Liver (tissue), 9 donors: ENCODE measurements around the gene PLEKHN1. TPM values are rescaled to one million over a fixed set of nuclear protein-coding genes. Genes with fewer than 3 reads are reported as not detected.

Source experiments
- DNase-seq: peaks from one replicate; pipeline ENCODE4 v3.0.0-alpha.2; 2017; ENCODE audit warnings: low spot score
- H3K27ac ChIP-seq, 2 donors: one replicate each; pipeline ENCODE4 v1.7.0; 2013; ENCODE audit warnings: inconsistent platforms in 2 of 2, low read length in 2 of 2, control low read depth in 1 of 2, low read depth in 1 of 2, mild to moderate bottlenecking in 1 of 2
- H3K27me3 ChIP-seq, 4 donors: one replicate each; pipeline versions ENCODE4 v1.6.1 to v1.7.0; 2013; ENCODE audit warnings: low read length in 3 of 4, inconsistent platforms in 1 of 4, mild to moderate bottlenecking in 1 of 4, moderate library complexity in 1 of 4; ENCODE audit not compliant: control insufficient read depth in 4 of 4, insufficient read depth in 4 of 4
- H3K36me3 ChIP-seq, 4 donors: one replicate each; pipeline versions ENCODE4 v1.6.1 to v1.7.0; 2013; ENCODE audit warnings: low read length in 3 of 4, mild to moderate bottlenecking in 3 of 4, low read depth in 1 of 4, moderate library complexity in 1 of 4; ENCODE audit not compliant: control insufficient read depth in 4 of 4, insufficient read depth in 3 of 4
- H3K4me1 ChIP-seq, 4 donors: one replicate each; pipeline versions ENCODE4 v1.6.1 to v1.7.0; 2013; ENCODE audit warnings: low read length in 3 of 4, mild to moderate bottlenecking in 3 of 4, moderate library complexity in 1 of 4; ENCODE audit not compliant: control insufficient read depth in 4 of 4, insufficient read depth in 4 of 4
- H3K4me3 ChIP-seq, 3 donors: one replicate each; pipeline versions ENCODE4 v1.6.1 to v1.7.0; 2013; ENCODE audit warnings: low read length in 3 of 3, control low read depth in 1 of 3, low read depth in 1 of 3, mild to moderate bottlenecking in 1 of 3
- H3K9ac ChIP-seq, 2 donors: one replicate each; pipeline ENCODE4 v1.7.0; 2013; ENCODE audit warnings: low read length in 2 of 2, mild to moderate bottlenecking in 2 of 2, moderate library complexity in 2 of 2, control low read depth in 1 of 2, low read depth in 1 of 2
- H3K9me3 ChIP-seq, 4 donors: one replicate each; pipeline versions ENCODE4 v1.6.1 to v1.7.0; 2013; ENCODE audit warnings: low read length in 3 of 4; ENCODE audit not compliant: control insufficient read depth in 4 of 4
- EGR1 ChIP-seq, 2 donors: IDR thresholded peaks; 2 replicates each; pipeline ENCODE4 v1.6.1; 2016 to 2018; ENCODE audit warnings: antibody characterized with exemption in 2 of 2, low read depth in 2 of 2
- FOXA1 ChIP-seq: IDR thresholded peaks from 2 replicates; pipeline ENCODE4 v1.6.1; 2016; ENCODE audit warnings: antibody characterized with exemption
- FOXA2 ChIP-seq: IDR thresholded peaks from 2 replicates; pipeline ENCODE4 v1.6.1; 2016; ENCODE audit warnings: antibody characterized with exemption
- HNF4A ChIP-seq, 2 donors: conservative IDR thresholded peaks; 2 replicates each; pipeline ENCODE4 v1.6.1; 2016; ENCODE audit warnings: antibody characterized with exemption in 2 of 2, mild to moderate bottlenecking in 2 of 2
- HNF4G ChIP-seq: IDR thresholded peaks from 2 replicates; pipeline ENCODE4 v1.6.1; 2016; ENCODE audit warnings: antibody characterized with exemption
- JUND ChIP-seq, 2 donors: IDR thresholded peaks; 2 replicates each; pipeline ENCODE4 v1.6.1; 2016; ENCODE audit warnings: antibody characterized with exemption in 2 of 2
- NR2F2 ChIP-seq: IDR thresholded peaks from 2 replicates; pipeline ENCODE4 v1.6.1; 2016; ENCODE audit warnings: antibody characterized with exemption
- RAD21 ChIP-seq, 2 donors: IDR thresholded peaks; 2 replicates each; pipeline ENCODE4 v1.6.1; 2016; ENCODE audit warnings: antibody characterized with exemption in 2 of 2, mild to moderate bottlenecking in 2 of 2
- SP1 ChIP-seq: IDR thresholded peaks from 2 replicates; pipeline ENCODE4 v1.6.1; 2018; ENCODE audit warnings: antibody characterized with exemption, mild to moderate bottlenecking
- TAF1 ChIP-seq: conservative IDR thresholded peaks from 2 replicates; pipeline ENCODE4 v1.6.1; 2016; ENCODE audit warnings: antibody characterized with exemption, mild to moderate bottlenecking
- YY1 ChIP-seq: IDR thresholded peaks from 2 replicates; pipeline ENCODE4 v1.6.1; 2016; ENCODE audit warnings: antibody characterized with exemption, mild to moderate bottlenecking
- WGBS: extraction: QIAGEN DNeasy Blood & Tissue Kit; methylation state at CpG from one replicate; pipeline ENCODE4 v1.1.7; 2013; 5-methylcytosine and 5-hydroxymethylcytosine counted together
- polyA plus RNA-seq, 2 donors: library from polyadenylated mRNA; stranded (reverse) in 1 of 2; unstranded in 1 of 2; fragments of 200-250 nt in 1 of 2; fragments of >200 nt in 1 of 2; fragmentation: Nextera tagmentation in 1 of 2; extraction: Ambion mirVana in 1 of 2; gene quantifications; one replicate each; pipeline versions ENCODE4 v1.2.1 to v1.2.3, GENCODE V29; 2013 to 2015
- total RNA-seq, 2 donors: library from RNA; depleted of rRNA; stranded (reverse); fragments of >200 nt; gene quantifications; one replicate each; pipeline ENCODE4 v1.2.3, GENCODE V29; 2014
- TF ChIP-seq, protein P1 (sequence below): IDR thresholded peaks from 2 replicates; pipeline ENCODE4 v1.6.1; 2016; ENCODE audit warnings: antibody characterized with exemption, mild to moderate bottlenecking
- TF ChIP-seq, protein P2 (sequence below): IDR thresholded peaks from 2 replicates; pipeline ENCODE4 v1.6.1; 2016; ENCODE audit warnings: antibody characterized with exemption
- TF ChIP-seq, protein P3 (sequence below): IDR thresholded peaks from 2 replicates; pipeline ENCODE4 v1.6.1; 2016; ENCODE audit warnings: antibody characterized with exemption
- donor health status: healthy.
- donor health status: healthy.
- donor health status: healthy.
- donor health status: healthy.
- donor health status: healthy.

PLEKHN1 gene
- total and polyA plus RNA-seq, 4 donors = 0.17 to 0.18 TPM; not detected in 2

DNA sequence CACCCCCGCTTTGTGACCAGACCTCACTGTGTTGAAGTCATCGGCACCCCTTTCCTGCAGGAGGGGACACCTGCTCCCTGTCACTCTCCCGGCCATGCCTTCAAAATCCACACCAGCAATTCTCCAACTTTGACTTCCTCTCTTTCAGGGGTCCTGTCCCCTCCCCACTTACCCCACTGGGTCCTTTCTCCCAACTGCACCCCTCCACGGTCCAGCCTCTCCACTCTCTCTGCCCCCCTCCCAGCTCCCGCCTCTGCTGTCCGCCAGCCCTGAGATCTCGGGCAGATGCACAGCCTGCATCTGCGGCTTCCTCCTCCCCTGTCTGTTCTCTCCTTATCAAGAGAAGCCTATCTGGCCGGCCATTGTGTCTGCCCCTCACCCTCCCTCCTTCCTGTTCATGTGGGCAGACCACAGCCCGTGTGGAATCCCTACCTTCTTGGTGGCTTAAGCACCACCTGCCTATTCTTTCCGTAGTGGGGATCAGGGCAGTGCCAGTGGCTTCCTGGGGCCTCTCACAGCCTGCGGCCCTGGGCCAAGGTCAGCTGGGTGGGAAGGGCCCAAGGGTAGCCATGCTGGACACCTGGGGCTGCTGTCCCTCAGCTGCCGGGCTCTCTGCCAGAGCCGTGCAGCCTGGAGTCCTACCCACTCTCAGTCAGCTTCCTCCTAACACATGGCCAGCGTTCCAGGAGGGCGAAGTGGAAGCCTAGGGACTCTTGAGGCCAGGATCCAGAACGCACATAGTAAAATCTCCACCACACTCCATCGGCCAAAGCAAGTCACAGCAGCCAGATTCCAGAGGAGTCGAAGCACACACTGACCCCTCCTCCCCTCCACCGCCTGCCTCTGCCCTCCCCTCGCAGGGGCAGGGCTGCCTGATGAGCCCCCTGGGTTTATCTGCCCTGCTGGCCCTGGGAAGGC is 38.8 kb downstream of the PLEKHN1 start (continued):
- TF ChIP-seq, protein P1, sequence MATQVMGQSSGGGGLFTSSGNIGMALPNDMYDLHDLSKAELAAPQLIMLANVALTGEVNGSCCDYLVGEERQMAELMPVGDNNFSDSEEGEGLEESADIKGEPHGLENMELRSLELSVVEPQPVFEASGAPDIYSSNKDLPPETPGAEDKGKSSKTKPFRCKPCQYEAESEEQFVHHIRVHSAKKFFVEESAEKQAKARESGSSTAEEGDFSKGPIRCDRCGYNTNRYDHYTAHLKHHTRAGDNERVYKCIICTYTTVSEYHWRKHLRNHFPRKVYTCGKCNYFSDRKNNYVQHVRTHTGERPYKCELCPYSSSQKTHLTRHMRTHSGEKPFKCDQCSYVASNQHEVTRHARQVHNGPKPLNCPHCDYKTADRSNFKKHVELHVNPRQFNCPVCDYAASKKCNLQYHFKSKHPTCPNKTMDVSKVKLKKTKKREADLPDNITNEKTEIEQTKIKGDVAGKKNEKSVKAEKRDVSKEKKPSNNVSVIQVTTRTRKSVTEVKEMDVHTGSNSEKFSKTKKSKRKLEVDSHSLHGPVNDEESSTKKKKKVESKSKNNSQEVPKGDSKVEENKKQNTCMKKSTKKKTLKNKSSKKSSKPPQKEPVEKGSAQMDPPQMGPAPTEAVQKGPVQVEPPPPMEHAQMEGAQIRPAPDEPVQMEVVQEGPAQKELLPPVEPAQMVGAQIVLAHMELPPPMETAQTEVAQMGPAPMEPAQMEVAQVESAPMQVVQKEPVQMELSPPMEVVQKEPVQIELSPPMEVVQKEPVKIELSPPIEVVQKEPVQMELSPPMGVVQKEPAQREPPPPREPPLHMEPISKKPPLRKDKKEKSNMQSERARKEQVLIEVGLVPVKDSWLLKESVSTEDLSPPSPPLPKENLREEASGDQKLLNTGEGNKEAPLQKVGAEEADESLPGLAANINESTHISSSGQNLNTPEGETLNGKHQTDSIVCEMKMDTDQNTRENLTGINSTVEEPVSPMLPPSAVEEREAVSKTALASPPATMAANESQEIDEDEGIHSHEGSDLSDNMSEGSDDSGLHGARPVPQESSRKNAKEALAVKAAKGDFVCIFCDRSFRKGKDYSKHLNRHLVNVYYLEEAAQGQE = no peak
- peak in 1 of 2 donors; percentile 38 for TF ChIP-seq HNF4A (conservative IDR thresholded peaks at IDR 0.05)
- TF ChIP-seq HNF4G = no peak
- TF ChIP-seq, protein P2, sequence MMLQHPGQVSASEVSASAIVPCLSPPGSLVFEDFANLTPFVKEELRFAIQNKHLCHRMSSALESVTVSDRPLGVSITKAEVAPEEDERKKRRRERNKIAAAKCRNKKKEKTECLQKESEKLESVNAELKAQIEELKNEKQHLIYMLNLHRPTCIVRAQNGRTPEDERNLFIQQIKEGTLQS = no peak
- TF ChIP-seq SP1 = peak; percentile 44

DNA sequence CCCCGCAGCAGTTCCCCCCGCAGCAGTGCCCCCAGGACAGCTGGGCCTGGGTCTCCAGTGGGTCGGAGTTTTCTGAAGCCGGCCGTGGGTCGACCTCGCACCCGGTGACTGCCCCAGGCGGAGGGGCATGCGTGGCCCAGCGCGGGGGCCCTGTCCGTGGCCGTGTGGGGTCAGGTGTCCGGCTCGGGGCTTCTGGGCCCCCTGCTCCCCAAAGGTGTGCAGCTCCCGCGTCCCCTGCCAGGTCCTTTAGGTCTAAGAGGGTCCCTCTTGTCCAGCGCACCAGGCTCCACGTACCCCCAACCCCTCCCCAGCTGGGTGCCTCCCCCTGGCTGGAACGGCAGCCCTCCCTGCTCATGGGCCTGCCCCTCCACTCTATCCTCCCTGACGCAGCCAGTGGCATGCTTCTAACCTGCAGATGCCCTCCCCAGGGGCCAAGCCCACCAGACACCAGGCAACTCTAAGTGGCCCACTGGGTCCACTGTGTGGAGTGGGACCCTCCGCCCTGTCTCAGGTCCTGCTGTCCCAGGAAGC is 39.6 kb downstream of the PLEKHN1 start:
- Histone ChIP-seq H3K9me3 (no peaks in the 10 kb centered on the region), H3K4me3 (peak overlapping the region in 2 of 3 donors; percentile 40 to 49), H3K27ac (peak overlapping the region; percentile 90 to 97), H3K4me1 (peaks cover 6 to 29% (median 20%) of the 10 kb centered on the region in 4 donors), H3K36me3 (no peaks in the 10 kb centered on the region), H3K9ac (peak overlapping the region in 1 of 2 donors; percentile 81), H3K27me3 (no peaks in the 10 kb centered on the region)
- DNase-seq = no peak
- 58% methylated on average over 23 of the region's 23 CpGs for WGBS
- TF ChIP-seq EGR1 (IDR thresholded peaks at IDR 0.05; ENCODE audit: low read depth in 2 of 2) = no peak
- TF ChIP-seq JUND (IDR thresholded peaks at IDR 0.05) = no peak
- TF ChIP-seq YY1 = no peak
- no peak for TF ChIP-seq RAD21 (IDR thresholded peaks at IDR 0.05)

DNA sequence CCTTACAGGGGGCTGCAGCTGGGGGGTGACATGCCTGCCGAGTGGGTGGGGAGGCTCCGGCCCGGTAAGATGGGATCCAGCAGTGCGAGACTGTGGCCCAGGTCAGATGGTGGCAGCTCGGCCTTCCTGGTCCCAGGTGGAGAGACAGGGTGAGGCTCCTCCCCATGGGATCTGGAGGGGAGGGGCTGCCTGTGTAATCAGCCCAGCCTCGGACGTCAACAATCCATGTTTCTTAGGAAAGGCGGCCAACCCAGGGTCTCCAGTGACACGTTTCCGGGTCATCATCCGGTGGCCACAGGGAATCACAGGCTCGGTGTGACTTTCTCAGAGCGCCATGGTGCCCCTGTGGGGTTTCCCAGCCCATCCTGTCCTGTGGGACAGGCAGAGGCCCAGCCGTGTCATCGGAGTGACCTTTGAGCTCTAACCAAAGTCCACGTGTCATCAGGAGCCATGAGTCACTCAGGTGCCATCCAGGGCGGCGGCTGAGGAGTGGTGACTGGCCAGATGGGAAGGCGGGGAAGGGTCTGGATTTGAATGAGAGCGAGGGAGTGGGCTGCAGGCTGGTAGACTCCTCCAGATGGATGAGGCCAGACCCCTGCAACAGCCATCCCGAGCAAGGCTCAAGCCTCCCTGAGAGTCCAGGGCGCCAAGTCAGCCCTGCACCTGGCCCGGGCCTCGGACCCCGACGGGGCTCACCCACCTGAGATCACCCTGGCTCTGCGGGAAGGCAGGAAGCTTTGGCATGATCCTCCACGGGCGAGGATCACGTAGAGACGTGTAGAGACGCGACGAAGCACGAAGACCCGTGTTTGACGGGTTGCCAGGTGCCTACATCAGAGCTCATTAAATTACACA is 40.2 kb downstream of the PLEKHN1 start:
- Histone ChIP-seq H3K27me3 (no peaks in the 10 kb centered on the region), H3K27ac (peak overlapping the region; percentile 90 to 97), H3K9me3 (no peaks in the 10 kb centered on the region), H3K4me1 (peaks cover 6 to 25% (median 18%) of the 10 kb centered on the region in 4 donors), H3K36me3 (no peaks in the 10 kb centered on the region), H3K4me3 (peak overlapping the region in 2 of 3 donors; percentile 40 to 49), H3K9ac (peak overlapping the region in 1 of 2 donors; percentile 81)
- 57% methylated on average over 37 of the region's 37 CpGs for WGBS
- no peak for DNase-seq
- TF ChIP-seq, protein P3, sequence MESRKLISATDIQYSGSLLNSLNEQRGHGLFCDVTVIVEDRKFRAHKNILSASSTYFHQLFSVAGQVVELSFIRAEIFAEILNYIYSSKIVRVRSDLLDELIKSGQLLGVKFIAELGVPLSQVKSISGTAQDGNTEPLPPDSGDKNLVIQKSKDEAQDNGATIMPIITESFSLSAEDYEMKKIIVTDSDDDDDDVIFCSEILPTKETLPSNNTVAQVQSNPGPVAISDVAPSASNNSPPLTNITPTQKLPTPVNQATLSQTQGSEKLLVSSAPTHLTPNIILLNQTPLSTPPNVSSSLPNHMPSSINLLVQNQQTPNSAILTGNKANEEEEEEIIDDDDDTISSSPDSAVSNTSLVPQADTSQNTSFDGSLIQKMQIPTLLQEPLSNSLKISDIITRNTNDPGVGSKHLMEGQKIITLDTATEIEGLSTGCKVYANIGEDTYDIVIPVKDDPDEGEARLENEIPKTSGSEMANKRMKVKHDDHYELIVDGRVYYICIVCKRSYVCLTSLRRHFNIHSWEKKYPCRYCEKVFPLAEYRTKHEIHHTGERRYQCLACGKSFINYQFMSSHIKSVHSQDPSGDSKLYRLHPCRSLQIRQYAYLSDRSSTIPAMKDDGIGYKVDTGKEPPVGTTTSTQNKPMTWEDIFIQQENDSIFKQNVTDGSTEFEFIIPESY = no peak
- TF ChIP-seq FOXA2 (peak; percentile 30), YY1 (peak; percentile 94), EGR1 (IDR thresholded peaks at IDR 0.05; ENCODE audit: low read depth in 2 of 2) (peak in 1 of 2 donors; percentile 27), TAF1 (no peak), JUND (IDR thresholded peaks at IDR 0.05) (peak; percentile 98 to 99), FOXA1 (peak; percentile 35), NR2F2 (peak; percentile 38)
- TF ChIP-seq, protein P2 = peak; percentile 97
- TF ChIP-seq, protein P1 = peak; percentile 92
